Sigmoid colon (tissue), 7 donors: ENCODE measurements around the gene SELENOF. TPM values are rescaled to one million over a fixed set of nuclear protein-coding genes. Genes with fewer than 3 reads are reported as not detected.
"Not testable (repeated sequence)": the region's sequence is repeated elsewhere in the genome, so short reads cannot be mapped to it uniquely, and the experiment has no call there.

Experiments
- DNase-seq: peaks from one replicate; pipeline ENCODE4 v3.0.0-alpha.2; 2019
- H3K27ac ChIP-seq, 4 donors: fragments of 200-600 bp; sonication (generic); one replicate each; pipeline ENCODE4 v1.5.1; 2016 to 2019; ENCODE audit warnings: mild to moderate bottlenecking in 1 of 4
- H3K27me3 ChIP-seq, 3 donors: fragments of 200-600 bp; sonication (generic); one replicate each; pipeline ENCODE4 v1.5.1; 2019; ENCODE audit warnings: mild to moderate bottlenecking in 1 of 3
- H3K36me3 ChIP-seq, 4 donors: fragments of 200-600 bp; sonication (generic); one replicate each; pipeline ENCODE4 v1.5.1; 2016 to 2019
- H3K4me1 ChIP-seq, 4 donors: fragments of 200-600 bp; sonication (generic); one replicate each; pipeline ENCODE4 v1.5.1; 2017 to 2019
- H3K4me3 ChIP-seq, 4 donors: fragments of 200-600 bp; sonication (generic); one replicate each; pipeline ENCODE4 v1.5.1; 2017 to 2019; ENCODE audit warnings: mild to moderate bottlenecking in 2 of 4, moderate library complexity in 1 of 4
- H3K9me3 ChIP-seq, 4 donors: fragments of 200-600 bp in 3 of 4; sonication (generic) in 3 of 4; one replicate each; pipeline versions ENCODE4 v1.5.1 to v1.6.1; 2013 to 2019
- CTCF ChIP-seq, 4 experiments: fragments of 450-650 bp in 3 of 4; fragments of 200-600 bp in 1 of 4; IDR thresholded peaks; one replicate each; pipeline ENCODE4 v1.5.1; 2016 to 2019; ENCODE audit warnings: antibody characterized with exemption in 4 of 4, mild to moderate bottlenecking in 3 of 4, moderate library complexity in 2 of 4
- EP300 ChIP-seq, 4 donors: sonication (generic); formaldehyde crosslinking; IDR thresholded peaks; one replicate each; pipeline ENCODE4 v1.6.1; 2017; ENCODE audit warnings: antibody characterized with exemption in 4 of 4
- POLR2A ChIP-seq, 2 donors: fragments of 450-650 bp; IDR thresholded peaks; one replicate each; pipeline ENCODE4 v1.6.1; 2016; ENCODE audit warnings: antibody characterized with exemption in 2 of 2, mild to moderate bottlenecking in 2 of 2, moderate library complexity in 2 of 2
- POLR2AphosphoS5 ChIP-seq, 4 donors: sonication (generic); formaldehyde crosslinking; IDR thresholded peaks; one replicate each; pipeline ENCODE4 v1.6.1; 2017; ENCODE audit warnings: antibody characterized with exemption in 4 of 4
- WGBS, 2 donors: extraction: QIAGEN DNeasy Blood & Tissue Kit; methylation state at CpG; one replicate each; pipeline ENCODE4 v1.1.7; 2013; 5-methylcytosine and 5-hydroxymethylcytosine counted together
- intact Hi-C: fragments of 100-400 bp; cut with DNase I; formaldehyde crosslinking; loops from one replicate; pipeline ENCODE4 v1.15.1; 2023
- polyA plus RNA-seq, 3 donors: library from polyadenylated mRNA; stranded (reverse); fragments of 200-250 nt; gene quantifications; one replicate each; pipeline ENCODE4 v1.2.3, GENCODE V29; 2013
- total RNA-seq, 4 donors: library from RNA; depleted of rRNA; stranded (reverse); fragments of >200 nt; gene quantifications; one replicate each; pipeline ENCODE4 v1.1.0, GENCODE V29; 2016
- donor health status: healthy with polysubstance abuse.
- donor health status: Bipolar disorder and iron deficiency.
- donor health status: healthy.

SELENOF gene
- total and polyA plus RNA-seq, 7 donors = 66.7 to 128 (median 77.0) TPM

GRCh38 chr1:86912281-86912900, 1.5 kb downstream of the SELENOF start:
- TF ChIP-seq EP300 (IDR thresholded peaks at IDR 0.05) = no peak
- TF ChIP-seq POLR2A (IDR thresholded peaks at IDR 0.05) = no peak
- no peak for TF ChIP-seq POLR2AphosphoS5 (IDR thresholded peaks at IDR 0.05)
- TF ChIP-seq CTCF (IDR thresholded peaks at IDR 0.05) = no peak
- H3K4me3 ChIP-seq = peak overlapping the region in 2 of 4 donors; percentile 87 to 98
- H3K27ac ChIP-seq = peak overlapping the region in 1 of 4 donors; percentile 94
- intact Hi-C loops = loop anchor here (5.0 to 10.0 kb wide), 4 partner anchors 208 to 1772 kb away; partner anchors contain the start of genes ODF2L, PKN2 and SH3GLB1
- no peak for DNase-seq
- H3K4me1 ChIP-seq = peaks cover 0 to 36% (median 19%) of the 10 kb centered on the region in 4 donors
- no peaks in the 10 kb centered on the region for H3K27me3 ChIP-seq
- 47 to 51% methylated on average over 6 of the region's 6 CpGs for WGBS, 2 donors
- no peaks in the 10 kb centered on the region for H3K9me3 ChIP-seq
- H3K36me3 ChIP-seq = peaks cover 0 to 5% (median 0%) of the 10 kb centered on the region in 4 donors

- peaks cover 0 to 23% (median 0%) of the 10 kb centered on the region in 4 donors for H3K36me3 ChIP-seq
- H3K4me3 ChIP-seq = no peak overlapping the region
- intact Hi-C loops = no loop called here
- no peaks in the 10 kb centered on the region for H3K27me3 ChIP-seq
- no peak for TF ChIP-seq CTCF (IDR thresholded peaks at IDR 0.05)
- TF ChIP-seq POLR2AphosphoS5 (IDR thresholded peaks at IDR 0.05) = no peak
- no peak for TF ChIP-seq EP300 (IDR thresholded peaks at IDR 0.05)
- TF ChIP-seq POLR2A (IDR thresholded peaks at IDR 0.05) = no peak
- H3K9me3 ChIP-seq = no peaks in the 10 kb centered on the region
- H3K4me1 ChIP-seq = peaks cover 0 to 21% (median 12%) of the 10 kb centered on the region in 4 donors
- 7 to 37% methylated on average over 2 of the region's 2 CpGs for WGBS, 2 donors
- H3K27ac ChIP-seq = no peak overlapping the region
- no peak for DNase-seq
Observed at GRCh38 chr1:86906419-86906818, 7.5 kb downstream of the SELENOF start.

GRCh38 chr1:86905875-86906274, 8.1 kb downstream of the SELENOF start:
- H3K27ac ChIP-seq = no peak overlapping the region
- no peak for DNase-seq
- TF ChIP-seq EP300 (IDR thresholded peaks at IDR 0.05) (no peak), POLR2A (IDR thresholded peaks at IDR 0.05) (no peak)
- intact Hi-C loops = no loop called here
- peaks cover 0 to 29% (median 0%) of the 10 kb centered on the region in 4 donors for H3K36me3 ChIP-seq
- no peaks in the 10 kb centered on the region for H3K9me3 ChIP-seq
- H3K27me3 ChIP-seq = no peaks in the 10 kb centered on the region
- 22 to 40% methylated on average over 1 of the region's 1 CpG for WGBS, 2 donors
- H3K4me1 ChIP-seq = peaks cover 0 to 16% (median 12%) of the 10 kb centered on the region in 4 donors
- H3K4me3 ChIP-seq = no peak overlapping the region

- WGBS, 2 donors = 94 to 97% methylated on average over 28 to 30 of the region's 33 CpGs
Observed at GRCh38 chr1:86899401-86899800, 14.5 kb downstream of the SELENOF start.

GRCh38 chr1:86888327-86888726, 25.6 kb downstream of the SELENOF start:
- no peak for DNase-seq
- Histone ChIP-seq H3K36me3 (no peaks in the 10 kb centered on the region), H3K4me3 (no peak overlapping the region), H3K27ac (no peak overlapping the region), H3K9me3 (no peaks in the 10 kb centered on the region), H3K4me1 (no peaks in the 10 kb centered on the region), H3K27me3 (no peaks in the 10 kb centered on the region)
- intact Hi-C loops = no loop called here
- WGBS, 2 donors = 96% methylated on average over 5 of the region's 5 CpGs
- TF ChIP-seq EP300 (IDR thresholded peaks at IDR 0.05) (no peak), POLR2A (IDR thresholded peaks at IDR 0.05) (no peak), POLR2AphosphoS5 (IDR thresholded peaks at IDR 0.05) (no peak), CTCF (IDR thresholded peaks at IDR 0.05) (no peak)

More at GRCh38 chr1:86899401-86899800, 14.5 kb downstream of the SELENOF start:
- H3K36me3 ChIP-seq = peaks cover 0 to 39% (median 0%) of the 10 kb centered on the region in 4 donors
- H3K9me3 ChIP-seq, H3K4me1 ChIP-seq, H3K27ac ChIP-seq, DNase-seq, H3K4me3 ChIP-seq, intact Hi-C loops, H3K27me3 ChIP-seq: not testable (repeated sequence)
